Smooth muscle cell (in vitro differentiated cells): Measurements from ENCODE around the gene TXNDC15. TPM values are rescaled to one million over a fixed set of nuclear protein-coding genes. Genes with fewer than 3 reads are reported as not detected.

Source experiments
- DNase-seq: peaks from one replicate; lab custom pipeline; 2025; ENCODE audit not compliant: unreplicated experiment; lab: John Stamatoyannopoulos, UW
- H2AFZ ChIP-seq: fragments of 200-600 bp; sonication (generic); 2 replicates; pipeline ENCODE4 v1.6.0; 2016; ENCODE audit warnings: antibody characterized with exemption, low read depth, mild to moderate bottlenecking
- H3F3A ChIP-seq: fragments of 200-600 bp; sonication (generic); 2 replicates; pipeline ENCODE4 v1.6.0; 2017; ENCODE audit warnings: antibody characterized with exemption, low read depth
- H3K27ac ChIP-seq: fragments of 200-600 bp; sonication (generic); 2 replicates; pipeline ENCODE4 v1.5.1; 2016; ENCODE audit warnings: low read depth, mild to moderate bottlenecking
- H3K27me3 ChIP-seq: fragments of 200-600 bp; sonication (generic); 2 replicates; pipeline ENCODE4 v1.6.1; 2016; ENCODE audit warnings: low read depth, mild to moderate bottlenecking
- H3K36me3 ChIP-seq: fragments of 200-600 bp; sonication (generic); 2 replicates; pipeline ENCODE4 v1.5.1; 2016; ENCODE audit warnings: low read depth
- H3K4me1 ChIP-seq: fragments of 200-600 bp; sonication (generic); 2 replicates; pipeline ENCODE4 v1.5.1; 2016; ENCODE audit warnings: low read depth
- H3K4me2 ChIP-seq: fragments of 200-600 bp; sonication (generic); 2 replicates; pipeline ENCODE4 v1.6.0; 2016; ENCODE audit warnings: mild to moderate bottlenecking
- H3K4me3 ChIP-seq: fragments of 200-600 bp; sonication (generic); 2 replicates; pipeline ENCODE4 v1.5.1; 2016; ENCODE audit warnings: mild to moderate bottlenecking
- H3K79me2 ChIP-seq: fragments of 200-600 bp; sonication (generic); 2 replicates; pipeline ENCODE4 v1.6.0; 2016; ENCODE audit warnings: low read depth, mild to moderate bottlenecking
- H3K9ac ChIP-seq: fragments of 200-600 bp; sonication (generic); 2 replicates; pipeline ENCODE4 v1.6.0; 2016; ENCODE audit warnings: low read depth
- H3K9me3 ChIP-seq: fragments of 200-600 bp; sonication (generic); replicated peaks from 2 replicates; pipeline ENCODE4 v1.5.1; 2016; ENCODE audit warnings: low read depth
- H4K20me1 ChIP-seq: fragments of 200-600 bp; sonication (generic); 2 replicates; pipeline ENCODE4 v1.6.0; 2016; ENCODE audit warnings: low read depth
- CTCF ChIP-seq: fragments of 200-600 bp; sonication (generic); IDR thresholded peaks from 2 replicates; pipeline ENCODE4 v1.5.1; 2017; ENCODE audit warnings: borderline replicate concordance, mild to moderate bottlenecking, antibody characterized with exemption; ENCODE audit not compliant: insufficient read depth, poor library complexity, severe bottlenecking
- WGBS: methylation state at CpG from one replicate; pipeline ENCODE4 v1.1.7; 2016; ENCODE audit warnings: low lambda C conversion rate; 5-methylcytosine and 5-hydroxymethylcytosine counted together
- polyA plus RNA-seq: library from polyadenylated mRNA; unstranded; fragments of >200 nt; fragmentation: Nextera tagmentation; extraction: Ambion mirVana; gene quantifications from 2 replicates; pipeline ENCODE4 v1.2.1, GENCODE V29; 2016
- total RNA-seq: library from RNA; depleted of rRNA; stranded (reverse); fragments of >200 nt; gene quantifications from 2 replicates; pipeline ENCODE4 v1.2.3, GENCODE V29; 2014

The TXNDC15 gene
- total and polyA plus RNA-seq, 2 experiments from 2014 or later, result 70.8 to 118 TPM

- WGBS, result 75% methylated on average over 10 of the region's 10 CpGs
- no peak for DNase-seq
Observed at GRCh38 chr5:134902071-134902801, 28.1 kb downstream of the TXNDC15 start.

GRCh38 chr5:134904610-134905245 is 30.6 kb downstream of the TXNDC15 start, which contains the start of gene PCBD2:
TSS of gene PCBD2 (plus strand) at chr5:134905131. CDS start at chr5:134905140, 9 bp downstream.
- peak within 1 kb of the TSS; percentile 82 for H2AFZ ChIP-seq
- peak within 1 kb of the TSS; percentile 80 for H3K27ac ChIP-seq
- H3K4me2 ChIP-seq, result peak within 1 kb of the TSS; percentile 90
- peak within 1 kb of the TSS; percentile 85 for H3K9ac ChIP-seq
- H3K36me3 ChIP-seq, result no peaks in the 10 kb centered on the region
- under 1% methylated on average over 51 of the region's 84 CpGs for WGBS
- H4K20me1 ChIP-seq, result no peaks in the 10 kb centered on the region
- H3K4me1 ChIP-seq, result no peaks in the 10 kb centered on the region
- H3F3A ChIP-seq, result peaks cover 5% of the 10 kb centered on the region
- H3K79me2 ChIP-seq, result peaks cover 13% of the 10 kb centered on the region
- DNase-seq, result peak; percentile 83
- H3K4me3 ChIP-seq, result peak within 1 kb of the TSS; percentile 79
- no peaks in the 10 kb centered on the region for H3K9me3 ChIP-seq
- no peaks in the 10 kb centered on the region for H3K27me3 ChIP-seq
- peak; percentile 80 for TF ChIP-seq CTCF

More at GRCh38 chr5:134902071-134902801, 28.1 kb downstream of the TXNDC15 start:
- Histone ChIP-seq H3K27me3 (no peaks in the 10 kb centered on the region), H3F3A (peaks cover 5% of the 10 kb centered on the region), H3K4me1 (no peaks in the 10 kb centered on the region), H3K4me3 (no peak overlapping the region), H2AFZ (no peak overlapping the region), H3K79me2 (peaks cover 13% of the 10 kb centered on the region), H3K9me3 (no peaks in the 10 kb centered on the region), H3K36me3 (no peaks in the 10 kb centered on the region), H3K9ac (no peak overlapping the region), H3K4me2 (no peak overlapping the region), H3K27ac (no peak overlapping the region), H4K20me1 (no peaks in the 10 kb centered on the region)
- TF ChIP-seq CTCF, result no peak

- peak; percentile 61 for DNase-seq
- Histone ChIP-seq H2AFZ (peak overlapping the region; percentile 21), H3K4me1 (no peaks in the 10 kb centered on the region), H3K36me3 (no peaks in the 10 kb centered on the region), H3K79me2 (peaks cover 13% of the 10 kb centered on the region), H3F3A (peaks cover 5% of the 10 kb centered on the region), H3K27me3 (no peaks in the 10 kb centered on the region), H3K9me3 (no peaks in the 10 kb centered on the region), H3K4me2 (peak overlapping the region; percentile 90), H3K27ac (peak overlapping the region; percentile 80), H3K9ac (peak overlapping the region; percentile 85), H3K4me3 (peak overlapping the region; percentile 79), H4K20me1 (no peaks in the 10 kb centered on the region)
- TF ChIP-seq CTCF, result peak; percentile 67
- 1% methylated on average over 30 of the region's 54 CpGs for WGBS
Observed at GRCh38 chr5:134905246-134905996, 31.2 kb downstream of the TXNDC15 start.
